AG08395 (cell line): Measurements from ENCODE around the gene SLC50A1.
"Not testable (repeated sequence)": the region's sequence is repeated elsewhere in the genome, so short reads cannot be mapped to it uniquely, and the experiment has no call there.

Source experiments
- DNase-seq: peaks from one replicate; pipeline ENCODE4 v3.0.0; 2012; ENCODE audit warnings: mixed read lengths, low spot score

Gene SLC50A1

GRCh38 chr1:155116113-155116764 is 19.4 kb upstream of the SLC50A1 start:
- DNase-seq = no peak

GRCh38 chr1:155117610-155118009 is 18.0 kb upstream of the SLC50A1 start:
- no peak for DNase-seq

- DNase-seq = not testable (repeated sequence)
These were observed 17.6 kb upstream of the SLC50A1 start for GRCh38 chr1:155118090-155118489.

- no peak for DNase-seq
These were observed 15.4 kb upstream of the SLC50A1 start for GRCh38 chr1:155120253-155120652.

GRCh38 chr1:155121249-155121648 is 14.4 kb upstream of the SLC50A1 start:
- DNase-seq = no peak

- no peak for DNase-seq
These were observed 13.3 kb upstream of the SLC50A1 start for GRCh38 chr1:155122308-155122707.

- DNase-seq = no peak
These were observed 11.9 kb upstream of the SLC50A1 start for GRCh38 chr1:155123801-155124200.

- DNase-seq = no peak
These were observed 10.9 kb upstream of the SLC50A1 start for GRCh38 chr1:155124503-155125463.

- DNase-seq = no peak
These were observed 10.1 kb upstream of the SLC50A1 start for GRCh38 chr1:155125511-155125945.

- no peak for DNase-seq
These were observed 9.6 kb upstream of the SLC50A1 start for GRCh38 chr1:155125946-155126555.

GRCh38 chr1:155126556-155127104 is 9.0 kb upstream of the SLC50A1 start:
- DNase-seq = no peak

GRCh38 chr1:155127105-155127966 is 8.3 kb upstream of the SLC50A1 start, which contains the start of gene EFNA1:
EFNA1 (plus strand) TSS chr1:155127876; CDS start chr1:155127978, 102 bp downstream.
- DNase-seq = no peak

GRCh38 chr1:155127967-155128754 is 7.5 kb upstream of the SLC50A1 start:
- no peak for DNase-seq

GRCh38 chr1:155128755-155129473 is 6.7 kb upstream of the SLC50A1 start:
- DNase-seq = no peak

GRCh38 chr1:155130272-155131006 is 5.2 kb upstream of the SLC50A1 start:
- DNase-seq = no peak

- DNase-seq = no peak
These were observed 4.4 kb upstream of the SLC50A1 start for GRCh38 chr1:155131285-155131684.

- no peak for DNase-seq
These were observed 3.8 kb upstream of the SLC50A1 start for GRCh38 chr1:155131856-155132255.

GRCh38 chr1:155133799-155134281 is 1.8 kb upstream of the SLC50A1 start:
- DNase-seq = no peak

- no peak for DNase-seq
These were observed 1.3 kb upstream of the SLC50A1 start for GRCh38 chr1:155134322-155134721.
